Keratinocyte (primary cell): ENCODE measurements around the gene RTP1. TPM values are rescaled to one million over a fixed set of nuclear protein-coding genes. Genes with fewer than 3 reads are reported as not detected.

Experiments
- DNase-seq: peaks from one replicate; pipeline ENCODE4 v3.0.0-alpha.2; 2011; ENCODE audit warnings: low read depth, missing footprints, low spot score
- FAIRE-seq: peaks from 2 replicates; lab custom pipeline; 2011; peaks lifted over from hg19 to GRCh38; lab: Jason Lieb, UNC
- H2AFZ ChIP-seq: 2 replicates; pipeline ENCODE4 v1.6.0; 2012; ENCODE audit warnings: low read length, control low read depth, inconsistent platforms; ENCODE audit not compliant: control insufficient read depth
- H3K27ac ChIP-seq: 2 replicates; pipeline ENCODE4 v1.5.1; 2011; ENCODE audit warnings: low read length; ENCODE audit not compliant: control insufficient read depth, insufficient read depth
- H3K27me3 ChIP-seq: 3 replicates; pipeline ENCODE4 v1.6.0; 2011; ENCODE audit warnings: low read length; ENCODE audit not compliant: control insufficient read depth, insufficient read depth; ENCODE audit errors: extremely low read depth
- H3K36me3 ChIP-seq, 2 experiments: 2 replicates in 1 of 2; 3 replicates in 1 of 2; pipeline ENCODE4 v1.5.1; 2011; ENCODE audit warnings: low read length in 2 of 2, mild to moderate bottlenecking in 1 of 2; ENCODE audit not compliant: control insufficient read depth in 2 of 2, insufficient read depth in 2 of 2; ENCODE audit errors: extremely low read depth in 1 of 2
- H3K4me1 ChIP-seq: 3 replicates; pipeline ENCODE4 v1.5.1; 2011; ENCODE audit warnings: low read length; ENCODE audit not compliant: control insufficient read depth, insufficient read depth; ENCODE audit errors: extremely low read depth
- H3K4me2 ChIP-seq: 3 replicates; pipeline ENCODE4 v1.6.0; 2011; ENCODE audit warnings: low read depth, low read length; ENCODE audit not compliant: control insufficient read depth, insufficient read depth; ENCODE audit errors: extremely low read depth
- H3K4me3 ChIP-seq, 3 experiments: fragments of 200-600 bp in 1 of 3; sonication (generic) in 1 of 3; 2 replicates in 2 of 3; 3 replicates in 1 of 3; pipeline ENCODE4 v1.5.1; 2011 to 2016; ENCODE audit warnings: low read length in 3 of 3, mild to moderate bottlenecking in 3 of 3, control low read depth in 2 of 3, inconsistent platforms in 1 of 3, low read depth in 1 of 3, mixed read lengths in 1 of 3, mixed run types in 1 of 3, moderate library complexity in 1 of 3; ENCODE audit not compliant: control insufficient read depth in 2 of 3, insufficient read depth in 2 of 3; ENCODE audit errors: extremely low read depth in 1 of 3
- H3K79me2 ChIP-seq: 2 replicates; pipeline ENCODE4 v1.6.0; 2012; ENCODE audit warnings: low read length; ENCODE audit not compliant: control insufficient read depth, insufficient read depth
- H3K9ac ChIP-seq: 3 replicates; pipeline ENCODE4 v1.6.0; 2011; ENCODE audit warnings: low read length; ENCODE audit not compliant: control insufficient read depth, insufficient read depth; ENCODE audit errors: extremely low read depth
- H3K9me1 ChIP-seq: 3 replicates; pipeline ENCODE4 v1.6.0; 2011; ENCODE audit warnings: low read length; ENCODE audit not compliant: control insufficient read depth, insufficient read depth; ENCODE audit errors: extremely low read depth
- H3K9me3 ChIP-seq: 2 replicates; pipeline ENCODE4 v1.5.1; 2012; ENCODE audit warnings: low read depth, low read length; ENCODE audit not compliant: control insufficient read depth
- H4K20me1 ChIP-seq: 3 replicates; pipeline ENCODE4 v1.6.0; 2011; ENCODE audit warnings: low read length; ENCODE audit not compliant: control insufficient read depth, insufficient read depth; ENCODE audit errors: extremely low read depth
- CTCF ChIP-seq, 3 experiments: IDR thresholded peaks in 1 of 3; conservative IDR thresholded peaks in 1 of 3; optimal IDR thresholded peaks in 1 of 3; 2 replicates in 2 of 3; 3 replicates in 1 of 3; pipeline versions ENCODE3 to v1.5.1; 2011; ENCODE audit warnings: low read length in 3 of 3, mild to moderate bottlenecking in 3 of 3, moderate library complexity in 2 of 3, control low read depth in 1 of 3, inconsistent platforms in 1 of 3; ENCODE audit not compliant: insufficient read depth in 2 of 3; ENCODE audit errors: extremely low read depth in 1 of 3
- EZH2 ChIP-seq: IDR thresholded peaks from one replicate; pipeline ENCODE4 v1.6.1; 2012; ENCODE audit warnings: inconsistent platforms, mild to moderate bottlenecking, low read length, moderate library complexity
- dilution Hi-C: fragments of 300-500 bp; cut with MboI; formaldehyde crosslinking; loops from one replicate; pipeline ENCODE4 v1.7.0; 2020; ENCODE audit warnings: low sequenced_read_pairs; ENCODE audit not compliant: extremely low pct_ligation_motif_present
- polyA plus RNA-seq, 5 experiments: library from polyadenylated mRNA; depleted of rRNA in 3 of 5; stranded (reverse) in 3 of 5; stranded (forward) in 1 of 5; unstranded in 1 of 5; fragments of >200 nt; gene quantifications; 1 replicate in 1 of 5; 2 replicates in 3 of 5; 3 replicates in 1 of 5; pipeline versions ENCODE4 v1.2.1 to v1.2.3, GENCODE V29; 2011 to 2012; ENCODE audit warnings: missing spikeins in 2 of 5, low read depth in 1 of 5, low replicate concordance in 1 of 5

The RTP1 gene
- polyA plus RNA-seq, 1 donor (not counting 4 experiments of a cell fraction or from before 2014, with no cell fraction given) = not detected

DNA sequence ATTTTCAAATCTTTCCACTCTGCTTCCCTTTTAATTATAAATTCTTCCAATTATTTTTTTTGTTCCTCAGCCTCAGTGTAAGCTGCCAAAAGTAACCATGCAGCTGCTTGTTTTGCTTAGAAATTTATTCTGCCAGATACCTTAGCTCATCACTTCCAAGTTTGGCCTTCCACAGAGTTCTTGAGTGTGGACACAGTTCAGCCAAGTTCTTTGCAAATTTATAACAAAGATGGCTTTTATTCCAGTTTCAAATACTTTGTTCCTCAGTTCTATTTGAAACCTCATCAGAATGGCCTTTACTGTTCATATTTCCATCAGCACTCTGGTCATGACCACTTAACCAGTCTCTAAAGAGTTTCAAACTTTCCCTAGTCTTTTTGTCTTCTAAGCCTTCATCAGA is 10.3 kb downstream of the RTP1 start:
- no peak for FAIRE-seq
- dilution Hi-C loops = no loop called here
- Histone ChIP-seq H3K36me3 (no peaks in the 10 kb centered on the region), H3K9me3 (peaks cover 6% of the 10 kb centered on the region), H3K4me3 (no peak overlapping the region), H3K4me1 (peaks cover 17% of the 10 kb centered on the region), H3K79me2 (no peaks in the 10 kb centered on the region), H3K4me2 (no peak overlapping the region), H4K20me1 (no peaks in the 10 kb centered on the region), H3K27ac (no peak overlapping the region), H3K27me3 (no peaks in the 10 kb centered on the region), H3K9me1 (no peaks in the 10 kb centered on the region), H2AFZ (no peak overlapping the region), H3K9ac (no peak overlapping the region)
- TF ChIP-seq EZH2 (no peak), CTCF (optimal IDR thresholded peaks at IDR 0.05 in 1 of 3, IDR thresholded peaks at IDR 0.05 in 1 of 3, conservative IDR thresholded peaks at IDR 0.05 in 1 of 3; ENCODE audit: extremely low read depth in 1 of 3, insufficient read depth in 2 of 3, low read length in 3 of 3) (no peak)
- DNase-seq = no peak

GRCh38 chr3:187208159-187208558 is 10.9 kb downstream of the RTP1 start:
- TF ChIP-seq CTCF (optimal IDR thresholded peaks at IDR 0.05 in 1 of 3, IDR thresholded peaks at IDR 0.05 in 1 of 3, conservative IDR thresholded peaks at IDR 0.05 in 1 of 3; ENCODE audit: extremely low read depth in 1 of 3, insufficient read depth in 2 of 3, low read length in 3 of 3) = no peak
- TF ChIP-seq EZH2 = no peak
- dilution Hi-C loops = no loop called here
- Histone ChIP-seq H3K4me2 (peak overlapping the region; percentile 13), H2AFZ (no peak overlapping the region), H3K9ac (no peak overlapping the region), H3K4me1 (peaks cover 17% of the 10 kb centered on the region), H3K79me2 (no peaks in the 10 kb centered on the region), H3K27ac (no peak overlapping the region), H3K36me3 (no peaks in the 10 kb centered on the region), H4K20me1 (no peaks in the 10 kb centered on the region), H3K9me3 (peaks cover 6% of the 10 kb centered on the region), H3K9me1 (no peaks in the 10 kb centered on the region), H3K4me3 (no peak overlapping the region), H3K27me3 (no peaks in the 10 kb centered on the region)
- FAIRE-seq (peak; percentile 96), DNase-seq (peak; percentile 49)
